Endothelial cell of umbilical vein (primary cell): Measurements from ENCODE around the gene IL10RA. TPM values are rescaled to one million over a fixed set of nuclear protein-coding genes. Genes with fewer than 3 reads are reported as not detected.

Experiments used
- BruUV-seq: library from RNA; stranded (reverse); fragments of 400-500 nt; replicated peaks from 2 replicates; lab custom pipeline; 2021; lab: Mats Ljungman, UMichigan
- CTCF ChIA-PET: fragments of 300-600, 350-600 bp; sonication (Branson Sonifier 250); formaldehyde crosslinking; loops from one replicate; lab custom pipeline; 2021; ENCODE audit warnings: antibody characterized with exemption, inconsistent platforms; lab: Charles Lee
- POLR2A ChIA-PET: fragments of 300-600, 350-600 bp; sonication (Branson Sonifier 250); formaldehyde crosslinking; loops from one replicate; lab custom pipeline; 2021; ENCODE audit warnings: antibody characterized with exemption, inconsistent platforms; lab: Charles Lee
- DNase-seq: peaks from one replicate; pipeline ENCODE4 v3.0.0-alpha.2; 2011; ENCODE audit warnings: low read depth, low spot score
- FAIRE-seq: peaks from 2 replicates; lab custom pipeline; 2011; peaks lifted over from hg19 to GRCh38; lab: Jason Lieb, UNC
- H2AFZ ChIP-seq: 2 replicates; pipeline ENCODE4 v1.6.0; 2012; ENCODE audit warnings: low read depth, low read length, control low read depth, inconsistent platforms
- H3K27ac ChIP-seq: 2 replicates; pipeline ENCODE4 v1.5.1; 2011; ENCODE audit warnings: low read depth, mild to moderate bottlenecking, control low read depth, low read length, moderate library complexity; ENCODE audit not compliant: insufficient read depth
- H3K27me3 ChIP-seq, 2 experiments: 2 replicates each; pipeline versions ENCODE4 v1.6.0 to v1.6.1; 2011; ENCODE audit warnings: low read length in 2 of 2, mixed read lengths in 1 of 2; ENCODE audit not compliant: control insufficient read depth in 2 of 2, insufficient read depth in 2 of 2
- H3K36me3 ChIP-seq, 2 experiments: 2 replicates in 1 of 2; 3 replicates in 1 of 2; pipeline ENCODE4 v1.5.1; 2011; ENCODE audit warnings: low read length in 2 of 2, mild to moderate bottlenecking in 1 of 2, moderate library complexity in 1 of 2; ENCODE audit not compliant: control insufficient read depth in 2 of 2, insufficient read depth in 2 of 2; ENCODE audit errors: extremely low read depth in 1 of 2
- H3K4me1 ChIP-seq: 3 replicates; pipeline ENCODE4 v1.5.1; 2011; ENCODE audit warnings: mild to moderate bottlenecking, low read length; ENCODE audit not compliant: control insufficient read depth, insufficient read depth; ENCODE audit errors: extremely low read depth
- H3K4me2 ChIP-seq: 2 replicates; pipeline ENCODE4 v1.6.1; 2011; ENCODE audit warnings: low read length, control low read depth, mixed read lengths; ENCODE audit not compliant: insufficient read depth
- H3K4me3 ChIP-seq, 3 experiments: fragments of 200-600 bp in 1 of 3; sonication (generic), shearing (Covaris generic) in 1 of 3; replicated peaks in 1 of 3; 2 replicates each; pipeline ENCODE4 v1.5.1; 2011 to 2016; ENCODE audit warnings: control low read depth in 3 of 3, low read length in 3 of 3, mild to moderate bottlenecking in 2 of 3, inconsistent platforms in 1 of 3, low read depth in 1 of 3, moderate library complexity in 1 of 3; ENCODE audit not compliant: insufficient read depth in 1 of 3
- H3K79me2 ChIP-seq: 2 replicates; pipeline ENCODE4 v1.6.0; 2012; ENCODE audit warnings: low read length, inconsistent platforms; ENCODE audit not compliant: control insufficient read depth, insufficient read depth
- H3K9ac ChIP-seq: replicated peaks from 2 replicates; pipeline ENCODE3; 2011; ENCODE audit warnings: low read length, control low read depth; ENCODE audit not compliant: insufficient read depth; ENCODE audit errors: extremely low read depth
- H3K9me1 ChIP-seq: replicated peaks from 3 replicates; pipeline ENCODE4 v1.6.0; 2011; ENCODE audit warnings: mild to moderate bottlenecking, low read length; ENCODE audit not compliant: control insufficient read depth, insufficient read depth; ENCODE audit errors: extremely low read depth
- H3K9me3 ChIP-seq: replicated peaks from 2 replicates; pipeline ENCODE4 v1.5.1; 2012; ENCODE audit warnings: low read length, inconsistent platforms; ENCODE audit not compliant: control insufficient read depth, insufficient read depth
- H4K20me1 ChIP-seq: replicated peaks from 2 replicates; pipeline ENCODE3; 2011; ENCODE audit warnings: mild to moderate bottlenecking, low read length; ENCODE audit not compliant: control insufficient read depth, insufficient read depth; ENCODE audit errors: extremely low read depth
- EZH2 ChIP-seq: IDR thresholded peaks from 2 replicates; pipeline ENCODE4 v1.6.1; 2012; ENCODE audit warnings: borderline replicate concordance, low read depth, mild to moderate bottlenecking, moderate library complexity, low read length, inconsistent platforms; ENCODE audit not compliant: severe bottlenecking
- FOS ChIP-seq: IDR thresholded peaks from 2 replicates; pipeline ENCODE4 v1.6.1; 2011; ENCODE audit warnings: mild to moderate bottlenecking, low read length, moderate library complexity, borderline replicate concordance; ENCODE audit not compliant: insufficient read depth
- JUN ChIP-seq: IDR thresholded peaks from 2 replicates; pipeline ENCODE4 v1.6.1; 2011; ENCODE audit warnings: borderline replicate concordance, low read depth; ENCODE audit not compliant: insufficient read length, insufficient read depth
- MAX ChIP-seq: IDR thresholded peaks from 2 replicates; pipeline ENCODE4 v1.6.1; 2011; ENCODE audit not compliant: insufficient read depth, insufficient read length
- MYC ChIP-seq: IDR thresholded peaks from one replicate; pipeline ENCODE4 v1.6.1; 2011; ENCODE audit warnings: mild to moderate bottlenecking, low read depth, low read length
- POLR2A ChIP-seq: IDR thresholded peaks from 2 replicates; pipeline ENCODE4 v1.6.1; 2012; ENCODE audit warnings: low read depth, mild to moderate bottlenecking, control low read depth, low read length
- dilution Hi-C: fragments of 300-500 bp; cut with MboI; formaldehyde crosslinking; loops from one replicate; pipeline ENCODE4 v1.15.0; 2019; ENCODE audit warnings: low sequenced_read_pairs; ENCODE audit not compliant: extremely low pct_ligation_motif_present
- intact Hi-C: fragments of 100-400 bp; cut with micrococcal nuclease; formaldehyde crosslinking; loops from one replicate; pipeline ENCODE4 v1.10.0; 2022
- polyA plus RNA-seq, 4 experiments: library from polyadenylated mRNA; depleted of rRNA in 3 of 4; stranded (reverse) in 3 of 4; unstranded in 1 of 4; fragments of >200 nt; gene quantifications; 2 replicates each; pipeline versions ENCODE4 v1.2.1 to v1.2.3, GENCODE V29; 2011 to 2012; ENCODE audit warnings: missing spikeins in 1 of 4
- total RNA-seq: library from RNA; stranded (reverse); gene quantifications from 2 replicates; pipeline ENCODE4 v1.2.3, GENCODE V29; 2021

Gene IL10RA
- total and polyA plus RNA-seq, 2 donors (not counting 3 experiments of a cell fraction or from before 2014, with no cell fraction given) = 0.04 TPM; not detected in 1

- no TSS peak for BruUV-seq
- FAIRE-seq (no peak), DNase-seq (no peak)
- no peaks in the 10 kb centered on the region for H3K9me3 ChIP-seq
- POLR2A ChIA-PET = no interaction called here
- no peak overlapping the region for H3K9ac ChIP-seq
- H3K9me1 ChIP-seq = no peaks in the 10 kb centered on the region
- no peaks in the 10 kb centered on the region for H4K20me1 ChIP-seq
- no peaks in the 10 kb centered on the region for H3K36me3 ChIP-seq
- H3K79me2 ChIP-seq = no peaks in the 10 kb centered on the region
- no peak overlapping the region for H2AFZ ChIP-seq
- TF ChIP-seq POLR2A = no peak
- intact Hi-C loops (no loop called here), dilution Hi-C loops (no loop called here)
- no peaks in the 10 kb centered on the region for H3K27me3 ChIP-seq
- H3K4me2 ChIP-seq = no peak overlapping the region
- CTCF ChIA-PET = interaction anchor here (0.9 to 1.9 kb wide), 2 partner anchors 11 to 14 kb away, joined by 3 to 9 read pairs; no protein-coding TSS in a partner anchor
- H3K27ac ChIP-seq = no peak overlapping the region
- no peaks in the 10 kb centered on the region for H3K4me1 ChIP-seq
- H3K4me3 ChIP-seq = no peak overlapping the region
Measured at GRCh38 chr11:118016104-118016503, 29.9 kb downstream of the IL10RA start.

GRCh38 chr11:118017111-118017510 is 30.9 kb downstream of the IL10RA start:
- no peak for TF ChIP-seq FOS
- TF ChIP-seq EZH2 = no peak
- TF ChIP-seq MYC = no peak
- TF ChIP-seq JUN = no peak
- TF ChIP-seq MAX = no peak
- ChIA-PET POLR2A (no interaction called here), CTCF (no interaction called here)
- H3K4me2 ChIP-seq = no peak overlapping the region
- H3K9me3 ChIP-seq = no peaks in the 10 kb centered on the region
- intact Hi-C loops (no loop called here), dilution Hi-C loops (no loop called here)
- H3K27me3 ChIP-seq = no peaks in the 10 kb centered on the region
- no peaks in the 10 kb centered on the region for H3K9me1 ChIP-seq
- FAIRE-seq (no peak), DNase-seq (no peak)
- H3K4me3 ChIP-seq = no peak overlapping the region
- no peaks in the 10 kb centered on the region for H3K79me2 ChIP-seq
- no peak overlapping the region for H3K27ac ChIP-seq
- H4K20me1 ChIP-seq = no peaks in the 10 kb centered on the region
- no peak overlapping the region for H2AFZ ChIP-seq
- no peak overlapping the region for H3K9ac ChIP-seq
- H3K4me1 ChIP-seq = no peaks in the 10 kb centered on the region
- BruUV-seq = no TSS peak
- H3K36me3 ChIP-seq = no peaks in the 10 kb centered on the region
